Glomerular endothelial cell (primary cell): Measurements from ENCODE around the gene CHIC2. TPM values are rescaled to one million over a fixed set of nuclear protein-coding genes. Genes with fewer than 3 reads are reported as not detected.

Source experiments
- total RNA-seq: library from RNA; depleted of rRNA; stranded (reverse); fragments of >200 nt; gene quantifications from 2 replicates; pipeline ENCODE4 v1.2.3, GENCODE V29; 2015

Gene CHIC2
- total RNA-seq, 1 donor from 2014 or later = 59.4 TPM

Other genes starting within 250 kb of the CHIC2 start
- gene GSX2, start 35.6 kb upstream of the CHIC2 start, total RNA-seq = not detected in 2 replicates
- gene PDGFRA, start 164.7 kb upstream of the CHIC2 start, total RNA-seq = 1.1 and 3.2 TPM in 2 replicates